GM08714 (cell line): Measurements from ENCODE around the gene TOP1.
"Not testable (repeated sequence)": the region's sequence is repeated elsewhere in the genome, so short reads cannot be mapped to it uniquely, and the experiment has no call there.

Source experiments
- H3K4me3 ChIP-seq: fragments of 200-500 bp; sonication (Bioruptor generic); 2 replicates; pipeline ENCODE4 v1.5.1; 2014; ENCODE audit warnings: mild to moderate bottlenecking, low read length, inconsistent platforms
- ZNF274 ChIP-seq: IDR thresholded peaks from 2 replicates; pipeline ENCODE4 v1.6.1; 2012; ENCODE audit warnings: mild to moderate bottlenecking, low read depth, low read length

The TOP1 gene

GRCh38 chr20:40996326-40996725 is 32.3 kb upstream of the TOP1 start:
- H3K4me3 ChIP-seq, result no peak overlapping the region
- no peak for TF ChIP-seq ZNF274

- no peak for TF ChIP-seq ZNF274
- H3K4me3 ChIP-seq, result no peak overlapping the region
Observed at GRCh38 chr20:40997116-40997515, 31.5 kb upstream of the TOP1 start.

GRCh38 chr20:40999841-41000240 is 28.8 kb upstream of the TOP1 start:
- TF ChIP-seq ZNF274, result no peak
- H3K4me3 ChIP-seq, result no peak overlapping the region

GRCh38 chr20:41000628-41001027 is 28.0 kb upstream of the TOP1 start:
- H3K4me3 ChIP-seq, result no peak overlapping the region
- no peak for TF ChIP-seq ZNF274

GRCh38 chr20:41001497-41001896 is 27.1 kb upstream of the TOP1 start:
- H3K4me3 ChIP-seq, result no peak overlapping the region
- no peak for TF ChIP-seq ZNF274

- TF ChIP-seq ZNF274, result no peak
- no peak overlapping the region for H3K4me3 ChIP-seq
Observed at GRCh38 chr20:41002842-41003142, 25.8 kb upstream of the TOP1 start.

DNA sequence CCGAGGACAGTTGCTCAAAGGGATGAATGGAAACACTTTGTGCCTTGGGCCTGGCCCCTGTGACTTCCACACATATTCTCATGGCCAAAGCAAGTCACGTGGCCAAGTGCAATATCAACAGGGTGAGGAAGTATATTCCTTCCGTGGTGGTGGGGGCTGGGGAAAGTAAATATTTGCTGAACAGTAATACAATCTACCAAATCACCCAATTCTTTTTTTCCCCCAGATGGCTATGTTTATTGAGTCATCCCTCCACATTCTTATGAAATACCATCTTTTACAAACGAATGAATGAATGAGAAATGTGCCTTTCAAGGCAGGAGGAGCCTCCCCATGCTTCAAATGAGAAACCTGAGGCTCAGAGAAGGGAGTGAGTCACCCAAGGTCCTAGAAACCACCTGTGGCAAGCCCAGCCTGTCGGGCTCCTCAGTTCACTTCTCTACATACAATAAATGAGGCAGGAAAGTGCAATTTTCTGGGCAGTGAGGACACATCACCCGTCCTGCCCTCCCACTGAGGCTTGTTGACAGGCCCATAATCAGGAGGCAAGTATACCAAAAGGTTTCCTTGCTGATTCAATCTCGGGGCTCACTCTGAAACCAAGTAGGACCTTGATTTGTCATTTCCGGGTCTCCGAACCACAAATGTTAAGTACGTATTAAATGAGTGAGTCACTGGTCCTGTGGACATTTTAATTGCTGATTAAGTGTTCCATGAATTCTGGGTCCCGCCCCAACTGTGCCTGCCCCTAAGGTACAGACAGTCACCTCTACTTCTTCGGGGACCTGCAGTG is 25.3 kb upstream of the TOP1 start:
- no peak for TF ChIP-seq ZNF274

DNA sequence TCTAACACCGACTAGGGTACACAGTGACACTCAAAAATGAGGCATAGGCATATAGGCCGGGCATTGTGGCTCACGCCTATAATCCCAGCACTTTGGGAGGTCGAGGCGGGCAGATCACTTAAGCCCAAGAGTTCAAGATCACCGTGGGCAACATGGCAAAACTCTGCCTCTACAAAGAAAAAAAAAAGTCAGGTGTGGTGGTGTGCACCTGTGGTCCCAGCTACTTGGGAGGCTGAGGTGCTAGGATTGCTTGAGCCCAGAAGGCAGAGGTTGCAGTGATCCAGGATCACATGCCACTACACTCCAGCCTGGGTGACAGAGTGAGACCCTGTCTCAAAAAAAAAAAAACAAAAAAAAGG is 24.7 kb upstream of the TOP1 start:
- not testable (repeated sequence) for H3K4me3 ChIP-seq

More for the DNA sequence above, 25.3 kb upstream of the TOP1 start:
- no peak overlapping the region for H3K4me3 ChIP-seq

- no peak overlapping the region for H3K4me3 ChIP-seq
- no peak for TF ChIP-seq ZNF274
Observed at GRCh38 chr20:41004531-41005360, 23.9 kb upstream of the TOP1 start.

GRCh38 chr20:41005361-41005729 is 23.3 kb upstream of the TOP1 start:
- no peak overlapping the region for H3K4me3 ChIP-seq
- TF ChIP-seq ZNF274, result no peak

DNA sequence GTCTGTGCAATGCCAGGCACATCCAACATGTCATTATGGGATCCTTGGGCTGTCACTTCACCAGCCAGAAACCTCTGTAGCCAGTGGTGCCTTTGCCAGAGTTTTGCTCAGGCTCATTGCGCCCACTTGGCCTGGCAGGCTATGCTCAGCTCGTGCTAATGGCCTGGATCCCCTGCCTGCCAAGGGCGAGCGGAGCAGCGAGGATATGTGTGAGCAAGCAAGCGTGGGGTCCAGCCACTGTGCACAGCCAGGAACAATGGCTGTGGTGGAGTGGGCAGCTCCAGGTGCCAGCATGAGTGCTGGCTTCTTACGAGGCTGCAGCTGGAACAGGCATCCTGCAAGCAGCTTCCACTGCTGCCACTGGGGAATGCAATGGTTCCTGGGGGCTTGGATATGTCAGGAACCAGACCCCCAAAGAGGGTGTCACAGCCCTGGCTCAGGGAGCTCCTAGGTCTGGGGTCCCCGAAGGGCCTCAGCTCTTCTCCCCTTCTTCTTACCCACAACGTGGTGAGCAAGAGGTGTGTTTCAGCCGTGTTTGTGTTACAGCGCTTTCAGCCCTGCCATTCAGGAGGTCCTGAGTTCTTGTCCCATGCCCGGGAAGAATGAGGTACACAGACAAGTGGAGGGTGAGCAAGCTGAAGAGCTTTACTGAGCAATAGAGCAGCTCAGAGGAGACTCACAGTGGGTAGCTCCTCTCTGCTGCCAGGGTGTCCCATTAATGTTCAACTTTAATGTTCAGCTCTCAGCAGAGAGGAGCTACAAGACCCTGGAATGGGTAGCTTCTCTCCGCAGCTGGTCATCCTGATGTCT is 22.3 kb upstream of the TOP1 start:
- H3K4me3 ChIP-seq, result no peak overlapping the region
- no peak for TF ChIP-seq ZNF274

DNA sequence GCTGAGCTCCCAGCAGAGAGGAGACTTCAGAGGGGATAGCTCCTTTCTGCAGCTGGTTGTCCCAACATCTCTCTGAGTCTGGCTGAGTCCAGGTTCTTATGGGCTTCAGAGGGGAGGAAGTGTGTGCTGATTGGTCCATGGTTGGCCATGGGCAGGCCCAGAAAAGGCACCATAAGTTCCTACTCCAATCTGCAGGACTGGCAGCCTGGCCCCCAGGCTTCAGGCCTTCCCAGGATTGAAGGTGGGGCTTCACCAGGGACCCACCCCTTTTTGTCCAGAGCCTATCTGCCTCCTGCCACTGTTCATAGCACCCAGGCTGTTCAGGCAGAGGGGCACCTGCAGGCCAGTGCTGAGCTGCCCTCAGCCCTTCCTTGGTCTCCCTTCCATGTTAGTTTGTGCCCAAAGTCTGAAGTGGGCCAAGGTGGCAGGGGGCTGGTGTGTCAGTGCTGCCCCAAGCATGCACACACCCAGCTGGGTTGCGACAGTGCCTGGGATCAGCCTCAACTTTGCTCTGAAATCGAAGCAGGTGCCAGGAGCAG is 21.6 kb upstream of the TOP1 start:
- no peak for TF ChIP-seq ZNF274
- H3K4me3 ChIP-seq, result no peak overlapping the region

DNA sequence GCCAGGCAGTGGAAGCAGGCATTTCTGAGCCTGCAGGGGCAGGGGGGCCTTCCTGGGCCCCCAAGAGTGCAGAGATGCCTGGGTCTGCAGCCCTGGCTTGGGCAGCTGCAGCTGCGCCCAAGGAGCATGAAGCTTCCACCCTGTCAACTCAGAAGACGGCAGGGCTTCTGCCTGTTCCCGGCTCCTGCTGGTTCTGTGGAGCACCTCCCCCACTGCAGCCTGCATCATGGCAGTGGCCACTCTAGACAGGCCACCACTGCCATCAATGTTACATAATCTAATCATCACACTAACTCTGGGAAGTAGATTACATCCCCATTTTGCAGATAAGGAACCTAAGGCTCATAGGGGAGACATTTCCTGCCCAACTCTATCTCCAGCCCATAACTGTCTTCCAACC is 21.1 kb upstream of the TOP1 start:
- no peak overlapping the region for H3K4me3 ChIP-seq
- TF ChIP-seq ZNF274, result no peak

- no peak overlapping the region for H3K4me3 ChIP-seq
- no peak for TF ChIP-seq ZNF274
Observed at GRCh38 chr20:41009946-41010345, 18.7 kb upstream of the TOP1 start.
